ENCODE results near the gene GMNN. TPM values are rescaled to one million over a fixed set of nuclear protein-coding genes. Genes with fewer than 3 reads are reported as not detected.
"Not testable (repeated sequence)": the region's sequence is repeated elsewhere in the genome, so short reads cannot be mapped to it uniquely, and the experiment has no call there.

The GMNN gene
- total RNA-seq, 1 donor from 2014 or later = 8.1 TPM

DNA sequence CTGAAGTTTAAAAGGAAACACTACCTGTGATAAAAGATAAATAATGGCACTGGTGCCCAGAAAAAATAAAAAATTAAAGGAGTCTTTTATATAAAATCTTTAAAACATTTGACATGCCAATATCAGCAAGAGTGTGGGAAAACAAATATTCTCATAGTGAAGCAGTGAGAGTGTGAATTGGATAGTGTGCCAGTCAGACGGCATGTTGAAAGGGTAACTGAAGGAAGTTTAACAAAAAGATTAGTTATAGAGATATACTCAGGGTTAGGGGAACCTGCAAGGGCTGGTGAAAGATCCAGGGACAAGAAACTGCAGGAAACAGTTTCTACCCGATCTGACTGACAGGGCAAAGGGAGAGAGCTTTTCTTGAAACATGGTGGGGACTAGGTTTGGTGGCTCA lies 22.2 kb upstream of the GMNN start:
- DNase-seq (ENCODE audit: low spot score in 2 of 2) = no peak
- intact Hi-C loops (cut with DNase I) = no loop called here

DNA sequence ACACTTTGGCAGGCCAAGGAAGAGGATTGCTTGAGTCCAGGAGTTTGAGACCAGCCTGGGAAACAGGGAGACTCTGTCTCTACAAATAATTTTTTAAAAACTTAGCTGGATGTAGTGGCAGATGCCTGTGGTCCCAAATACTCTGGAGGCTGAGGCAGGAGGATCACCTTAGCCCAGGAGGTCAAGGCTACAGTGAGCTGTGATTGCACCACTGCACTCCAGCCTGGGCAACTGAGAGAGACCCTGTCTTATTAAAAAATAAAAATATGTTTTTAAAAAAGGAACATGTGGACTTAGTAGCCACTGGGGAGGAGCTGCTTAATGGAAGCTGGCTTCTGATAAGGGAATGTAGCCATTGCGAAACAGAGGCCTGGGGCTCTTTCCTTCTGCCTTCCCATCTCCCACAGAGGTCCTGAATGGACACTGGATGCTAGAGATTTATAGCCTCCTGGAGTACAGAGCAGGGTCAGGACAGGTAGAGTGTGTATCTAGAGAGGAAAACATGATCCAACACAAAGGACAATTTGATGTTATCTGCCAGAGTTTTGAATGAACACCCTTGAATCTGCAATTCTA lies 21.7 kb upstream of the GMNN start:
- intact Hi-C loops (cut with DNase I) = no loop called here
- no peak for DNase-seq (ENCODE audit: low spot score in 2 of 2)
- TF ChIP-seq, protein P1, sequence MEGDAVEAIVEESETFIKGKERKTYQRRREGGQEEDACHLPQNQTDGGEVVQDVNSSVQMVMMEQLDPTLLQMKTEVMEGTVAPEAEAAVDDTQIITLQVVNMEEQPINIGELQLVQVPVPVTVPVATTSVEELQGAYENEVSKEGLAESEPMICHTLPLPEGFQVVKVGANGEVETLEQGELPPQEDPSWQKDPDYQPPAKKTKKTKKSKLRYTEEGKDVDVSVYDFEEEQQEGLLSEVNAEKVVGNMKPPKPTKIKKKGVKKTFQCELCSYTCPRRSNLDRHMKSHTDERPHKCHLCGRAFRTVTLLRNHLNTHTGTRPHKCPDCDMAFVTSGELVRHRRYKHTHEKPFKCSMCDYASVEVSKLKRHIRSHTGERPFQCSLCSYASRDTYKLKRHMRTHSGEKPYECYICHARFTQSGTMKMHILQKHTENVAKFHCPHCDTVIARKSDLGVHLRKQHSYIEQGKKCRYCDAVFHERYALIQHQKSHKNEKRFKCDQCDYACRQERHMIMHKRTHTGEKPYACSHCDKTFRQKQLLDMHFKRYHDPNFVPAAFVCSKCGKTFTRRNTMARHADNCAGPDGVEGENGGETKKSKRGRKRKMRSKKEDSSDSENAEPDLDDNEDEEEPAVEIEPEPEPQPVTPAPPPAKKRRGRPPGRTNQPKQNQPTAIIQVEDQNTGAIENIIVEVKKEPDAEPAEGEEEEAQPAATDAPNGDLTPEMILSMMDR (IDR thresholded peaks at IDR 0.05) = no peak

More for the DNA sequence above, 22.2 kb upstream of the GMNN start:
- TF ChIP-seq, protein P1 (IDR thresholded peaks at IDR 0.05) = no peak
- H3K4me3 ChIP-seq = no peak overlapping the region
- no peaks in the 10 kb centered on the region for H3K36me3 ChIP-seq
- no peaks in the 10 kb centered on the region for H3K27me3 ChIP-seq
- H3K27ac ChIP-seq = no peak overlapping the region
- no peaks in the 10 kb centered on the region for H3K4me1 ChIP-seq
- H3K9me3 ChIP-seq = no peaks in the 10 kb centered on the region

DNA sequence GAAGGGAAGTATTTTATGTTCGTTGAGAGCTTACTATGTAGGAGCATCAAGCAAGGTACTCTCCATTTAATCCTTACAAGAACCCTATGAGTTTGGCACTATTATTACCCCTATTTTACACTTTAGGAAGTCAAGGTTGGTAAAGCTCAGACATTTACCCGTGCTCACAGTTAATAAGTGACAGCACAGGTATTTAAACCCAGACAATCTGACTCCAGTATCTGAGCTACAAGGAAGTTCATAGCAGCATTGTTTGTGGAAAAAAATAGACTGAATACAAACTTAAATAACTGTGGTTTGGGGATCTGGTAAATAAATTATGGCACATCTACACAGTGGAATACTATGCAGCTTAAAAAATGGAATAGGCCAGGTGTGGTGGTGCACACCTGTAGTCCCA lies 21.2 kb upstream of the GMNN start:
- intact Hi-C loops (cut with DNase I) = no loop called here
- Histone ChIP-seq H3K27ac (no peak overlapping the region), H3K4me1 (no peaks in the 10 kb centered on the region), H3K9me3 (no peaks in the 10 kb centered on the region), H3K36me3 (no peaks in the 10 kb centered on the region), H3K4me3 (no peak overlapping the region), H3K27me3 (no peaks in the 10 kb centered on the region)
- TF ChIP-seq, protein P1 (IDR thresholded peaks at IDR 0.05) = no peak
- no peak for DNase-seq (ENCODE audit: low spot score in 2 of 2)

More for the DNA sequence above, 21.7 kb upstream of the GMNN start:
- H3K4me3 ChIP-seq = no peak overlapping the region
- no peak overlapping the region for H3K27ac ChIP-seq
- H3K4me1 ChIP-seq = no peaks in the 10 kb centered on the region
- H3K36me3 ChIP-seq = no peaks in the 10 kb centered on the region
- no peaks in the 10 kb centered on the region for H3K9me3 ChIP-seq
- H3K27me3 ChIP-seq = no peaks in the 10 kb centered on the region

DNA sequence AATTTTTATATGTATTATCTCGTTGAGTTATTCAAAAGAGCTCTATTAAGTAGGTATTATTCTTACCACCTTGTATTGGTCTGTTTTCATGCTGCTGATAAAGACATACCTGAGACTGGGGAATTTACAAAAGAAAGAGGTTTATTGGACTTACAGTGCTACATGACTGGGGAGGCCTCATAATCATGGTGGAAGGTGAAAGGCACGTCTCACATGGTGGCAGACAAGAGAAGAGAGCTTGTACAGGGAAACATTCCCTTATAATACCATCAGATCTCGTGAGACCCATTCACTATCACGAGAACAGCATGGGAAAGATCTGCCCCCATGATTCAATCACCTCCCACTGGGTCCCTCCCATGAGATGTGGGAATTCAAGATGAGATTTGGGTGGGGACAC lies 20.4 kb upstream of the GMNN start:
- DNase-seq (ENCODE audit: low spot score in 2 of 2); H3K27me3 ChIP-seq; H3K27ac ChIP-seq; H3K4me3 ChIP-seq; intact Hi-C loops (cut with DNase I); H3K4me1 ChIP-seq; H3K9me3 ChIP-seq; H3K36me3 ChIP-seq: not testable (repeated sequence)

DNA sequence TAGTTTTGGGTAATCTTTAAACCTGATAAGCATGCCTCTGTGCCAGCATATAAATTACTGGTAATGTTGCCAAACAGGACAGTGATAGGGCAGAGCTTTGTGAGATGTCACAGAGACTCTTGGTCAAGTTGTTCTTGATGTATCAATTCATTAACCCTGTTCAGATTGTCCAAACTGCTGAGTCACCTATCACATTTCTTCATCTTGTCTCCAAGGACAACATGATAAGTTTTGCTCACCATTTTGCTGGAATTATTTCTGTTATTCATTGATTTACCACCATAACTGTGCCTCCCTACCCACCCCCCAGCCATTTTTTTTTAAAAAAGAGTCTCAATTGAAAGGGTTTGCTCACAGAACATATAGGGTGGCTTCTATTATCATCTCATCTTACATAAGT lies 19.5 kb upstream of the GMNN start:
- Histone ChIP-seq H3K27me3 (no peaks in the 10 kb centered on the region), H3K36me3 (no peaks in the 10 kb centered on the region), H3K9me3 (no peaks in the 10 kb centered on the region), H3K4me3 (no peak overlapping the region), H3K27ac (no peak overlapping the region), H3K4me1 (no peaks in the 10 kb centered on the region)
- intact Hi-C loops (cut with DNase I) = no loop called here
- TF ChIP-seq, protein P1 (IDR thresholded peaks at IDR 0.05) = no peak
- no peak for DNase-seq (ENCODE audit: low spot score in 2 of 2)

DNA sequence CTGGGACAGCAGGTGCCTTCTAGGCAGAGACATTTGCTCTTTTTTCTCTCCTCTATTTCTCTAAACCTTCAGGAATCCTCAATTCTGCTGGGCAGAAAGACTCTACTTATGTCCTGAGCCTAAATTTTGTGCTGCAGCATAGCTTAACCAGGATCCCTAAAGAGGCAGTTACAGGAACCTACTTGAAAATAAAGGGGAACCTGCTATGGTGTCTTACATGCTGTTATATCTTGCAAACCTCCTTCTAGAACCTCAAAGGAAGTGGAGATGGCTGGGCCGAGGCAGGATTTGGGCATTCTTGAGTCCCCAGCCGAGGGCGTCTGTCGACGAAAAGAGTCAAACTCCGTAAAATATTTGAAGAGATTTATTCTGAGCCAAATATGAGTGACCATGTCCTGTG lies 17.1 kb upstream of the GMNN start:
- Histone ChIP-seq H3K27ac (no peak overlapping the region), H3K4me3 (no peak overlapping the region), H3K36me3 (no peaks in the 10 kb centered on the region), H3K4me1 (no peaks in the 10 kb centered on the region), H3K9me3 (no peaks in the 10 kb centered on the region), H3K27me3 (no peaks in the 10 kb centered on the region)
- no peak for DNase-seq (ENCODE audit: low spot score in 2 of 2)
- TF ChIP-seq, protein P1 (IDR thresholded peaks at IDR 0.05) = no peak
- intact Hi-C loops (cut with DNase I) = no loop called here

Measured in ascending aorta (tissue), 2 donors.